Uterus (tissue), 4 donors: ENCODE results near the gene TRABD. TPM values are rescaled to one million over a fixed set of nuclear protein-coding genes. Genes with fewer than 3 reads are reported as not detected.

Experiments
- DNase-seq, 2 donors: peaks; one replicate each; pipeline ENCODE4 v3.0.0-alpha.2; 2019 to 2020
- H3K27ac ChIP-seq, 2 donors: fragments of 200-600 bp; sonication (generic); 1 replicate in 1 of 2; 2 replicates in 1 of 2; pipeline ENCODE4 v1.5.1; 2016 to 2018
- H3K27me3 ChIP-seq, 2 donors: fragments of 200-600 bp; sonication (generic); one replicate each; pipeline ENCODE4 v1.5.1; 2018 to 2019; ENCODE audit warnings: control low read depth in 1 of 2
- H3K36me3 ChIP-seq, 2 donors: fragments of 200-600 bp; sonication (generic); one replicate each; pipeline ENCODE4 v1.5.1; 2019; ENCODE audit warnings: control low read depth in 1 of 2
- H3K4me1 ChIP-seq, 2 donors: fragments of 200-600 bp; sonication (generic); one replicate each; pipeline ENCODE4 v1.5.1; 2018 to 2019; ENCODE audit warnings: control low read depth in 1 of 2
- H3K4me3 ChIP-seq, 2 donors: fragments of 200-600 bp; sonication (generic); 1 replicate in 1 of 2; 2 replicates in 1 of 2; pipeline ENCODE4 v1.5.1; 2018 to 2019; ENCODE audit warnings: mild to moderate bottlenecking in 1 of 2
- H3K9me3 ChIP-seq, 2 donors: fragments of 200-600 bp; sonication (generic); one replicate each; pipeline ENCODE4 v1.5.1; 2019; ENCODE audit warnings: control low read depth in 1 of 2
- POLR2A ChIP-seq, 2 donors: fragments of 450-650 bp; IDR thresholded peaks; one replicate each; pipeline ENCODE4 v1.6.1; 2016; ENCODE audit warnings: antibody characterized with exemption in 2 of 2, mild to moderate bottlenecking in 1 of 2, moderate library complexity in 1 of 2
- intact Hi-C: fragments of 100-400 bp; cut with DNase I; formaldehyde crosslinking; loops from one replicate; pipeline ENCODE4 v1.15.1; 2023; ENCODE audit warnings: low total_unique reads
- total RNA-seq, 4 donors: library from RNA; depleted of rRNA in 3 of 4; stranded (reverse); fragments of >200 nt in 3 of 4; gene quantifications; one replicate each; pipeline versions ENCODE4 v1.1.0 to v1.2.4, GENCODE V29; 2014 to 2023
- TF ChIP-seq, protein P1 (sequence below), 4 experiments: fragments of 200-600 bp in 2 of 4; fragments of 450-650 bp in 2 of 4; sonication (generic) in 2 of 4; IDR thresholded peaks; one replicate each; pipeline ENCODE4 v1.5.1; 2016 to 2019; ENCODE audit warnings: antibody characterized with exemption in 4 of 4, mild to moderate bottlenecking in 2 of 4, moderate library complexity in 1 of 4
- donor health status: DM: yes; HTN: yes; CAD: no.

Gene TRABD
- total RNA-seq, 4 donors from 2014 or later = 9.5 to 37.3 (median 15.0) TPM

DNA sequence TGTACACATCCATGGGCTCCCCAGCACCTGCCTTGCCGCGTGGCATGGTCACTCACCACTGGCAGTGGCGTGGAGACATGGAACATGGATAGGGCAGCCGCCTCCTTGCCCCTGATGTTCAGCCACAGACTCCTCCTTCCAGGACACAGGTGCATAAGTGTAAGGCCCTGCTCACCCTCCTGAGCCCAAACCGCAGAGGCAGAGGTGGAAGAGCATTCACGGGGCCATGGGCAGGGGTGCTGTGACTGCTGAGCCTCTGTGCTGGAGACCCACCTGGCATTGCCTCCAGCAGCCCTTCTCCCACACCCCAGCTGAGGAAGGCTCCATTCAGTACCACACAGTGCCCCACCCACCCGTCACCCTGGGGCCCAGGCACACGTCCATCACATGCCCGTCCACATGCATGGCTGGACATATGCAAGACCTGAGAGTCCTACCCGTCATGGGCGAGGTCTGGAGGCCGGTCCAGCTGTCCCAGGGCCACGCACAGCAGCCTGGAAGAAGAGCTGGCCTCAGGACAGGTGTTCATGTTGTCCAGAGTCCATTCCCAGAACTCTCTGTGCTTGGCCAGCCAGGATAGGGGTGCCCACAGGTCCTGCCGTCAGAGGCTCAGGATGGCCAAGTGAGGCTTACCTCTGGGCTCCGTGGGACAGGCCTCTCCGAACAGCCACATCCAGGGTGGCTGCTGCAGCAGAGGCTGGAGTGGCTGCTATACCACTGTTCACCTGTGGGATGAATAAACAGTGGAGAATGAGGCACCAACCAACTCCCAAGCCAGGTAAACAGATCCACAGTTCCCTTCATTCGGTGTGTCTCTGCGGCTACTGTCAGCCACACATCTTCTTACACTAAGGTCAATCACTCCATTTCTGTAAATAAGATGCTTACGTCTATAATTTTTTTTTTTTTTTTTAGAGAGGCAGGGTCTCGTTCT, 60.8 kb downstream of the TRABD start:
- Histone ChIP-seq H3K27me3 (no peaks in the 10 kb centered on the region), H3K27ac (peak overlapping the region in 1 of 2 donors; percentile 93), H3K36me3 (no peaks in the 10 kb centered on the region), H3K4me3 (no peak overlapping the region), H3K4me1 (peaks cover 9 to 48% of the 10 kb centered on the region in 2 donors), H3K9me3 (no peaks in the 10 kb centered on the region)
- intact Hi-C loops = no loop called here
- DNase-seq = no peak
- TF ChIP-seq, protein P1, sequence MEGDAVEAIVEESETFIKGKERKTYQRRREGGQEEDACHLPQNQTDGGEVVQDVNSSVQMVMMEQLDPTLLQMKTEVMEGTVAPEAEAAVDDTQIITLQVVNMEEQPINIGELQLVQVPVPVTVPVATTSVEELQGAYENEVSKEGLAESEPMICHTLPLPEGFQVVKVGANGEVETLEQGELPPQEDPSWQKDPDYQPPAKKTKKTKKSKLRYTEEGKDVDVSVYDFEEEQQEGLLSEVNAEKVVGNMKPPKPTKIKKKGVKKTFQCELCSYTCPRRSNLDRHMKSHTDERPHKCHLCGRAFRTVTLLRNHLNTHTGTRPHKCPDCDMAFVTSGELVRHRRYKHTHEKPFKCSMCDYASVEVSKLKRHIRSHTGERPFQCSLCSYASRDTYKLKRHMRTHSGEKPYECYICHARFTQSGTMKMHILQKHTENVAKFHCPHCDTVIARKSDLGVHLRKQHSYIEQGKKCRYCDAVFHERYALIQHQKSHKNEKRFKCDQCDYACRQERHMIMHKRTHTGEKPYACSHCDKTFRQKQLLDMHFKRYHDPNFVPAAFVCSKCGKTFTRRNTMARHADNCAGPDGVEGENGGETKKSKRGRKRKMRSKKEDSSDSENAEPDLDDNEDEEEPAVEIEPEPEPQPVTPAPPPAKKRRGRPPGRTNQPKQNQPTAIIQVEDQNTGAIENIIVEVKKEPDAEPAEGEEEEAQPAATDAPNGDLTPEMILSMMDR (IDR thresholded peaks at IDR 0.05) = no peak
- no peak for TF ChIP-seq POLR2A (IDR thresholded peaks at IDR 0.05)

GRCh38 chr22:50247748-50248147, 62.0 kb downstream of the TRABD start:
- Histone ChIP-seq H3K9me3 (no peaks in the 10 kb centered on the region), H3K27ac (no peak overlapping the region), H3K27me3 (no peaks in the 10 kb centered on the region), H3K4me3 (no peak overlapping the region), H3K36me3 (no peaks in the 10 kb centered on the region), H3K4me1 (peaks cover 6 to 36% of the 10 kb centered on the region in 2 donors)
- TF ChIP-seq, protein P1 (IDR thresholded peaks at IDR 0.05) = no peak
- TF ChIP-seq POLR2A (IDR thresholded peaks at IDR 0.05) = no peak
- intact Hi-C loops = no loop called here
- DNase-seq = no peak

DNA sequence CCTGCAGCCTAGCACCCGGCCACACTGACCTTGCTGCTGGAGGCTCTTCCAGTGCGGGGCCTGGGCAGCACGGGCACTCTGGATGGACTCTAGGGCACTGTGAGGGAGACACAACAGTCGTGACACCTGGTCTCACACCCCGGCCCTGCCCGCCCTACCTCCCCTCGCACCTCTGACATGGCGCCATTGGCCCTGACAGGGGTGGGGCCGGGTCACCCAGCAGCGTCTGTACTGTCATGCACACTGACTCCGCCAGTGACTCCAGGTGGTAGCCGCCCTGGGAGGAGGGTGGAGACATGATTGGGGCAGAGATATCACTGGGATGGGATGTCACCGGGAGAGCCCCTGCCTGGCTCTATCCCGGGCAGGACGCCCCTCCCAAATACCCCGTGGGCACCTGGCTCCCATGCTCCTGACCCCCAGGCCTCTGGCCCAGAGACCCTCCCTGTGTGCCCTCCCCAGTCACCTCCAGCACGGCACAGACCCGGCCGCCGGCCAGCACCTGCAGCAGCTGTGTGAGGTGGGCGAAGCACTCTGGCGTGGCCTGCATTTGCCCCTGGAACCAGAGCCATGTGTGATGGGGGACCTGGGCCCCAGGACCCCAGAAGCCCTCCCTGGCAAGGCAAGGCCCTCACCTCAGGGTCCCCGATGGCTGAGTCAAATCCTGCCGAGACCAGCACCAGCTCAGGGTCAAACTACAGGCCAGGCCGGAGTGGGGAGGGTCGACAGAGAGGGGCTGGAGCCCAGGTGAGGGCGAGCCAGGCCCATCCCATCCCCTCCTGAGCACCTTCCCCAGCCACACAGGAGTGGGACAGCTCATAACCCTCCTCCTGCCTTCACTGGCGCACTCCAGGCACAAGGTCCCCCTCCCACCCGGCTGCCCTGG, 62.7 kb downstream of the TRABD start:
- Histone ChIP-seq H3K4me3 (no peak overlapping the region), H3K27me3 (no peaks in the 10 kb centered on the region), H3K9me3 (no peaks in the 10 kb centered on the region), H3K27ac (no peak overlapping the region), H3K36me3 (no peaks in the 10 kb centered on the region), H3K4me1 (peaks cover 6 to 29% of the 10 kb centered on the region in 2 donors)
- no peak for DNase-seq
- TF ChIP-seq, protein P1 (IDR thresholded peaks at IDR 0.05) = no peak
- no peak for TF ChIP-seq POLR2A (IDR thresholded peaks at IDR 0.05)
- intact Hi-C loops = no loop called here

Other genes with a start within 250 kb of the TRABD start
- gene PIM3, start 225.1 kb upstream of the TRABD start, total RNA-seq = 100 to 1,000 TPM in 1 of 4 donors, 10 to 100 TPM in 3; 31.7 to 106 (median 53.6) TPM
- under 1 TPM in 2 of 4 donors, not detected in 2; 0.12 to 0.26 TPM for gene IL17REL, start 173.1 kb upstream of the TRABD start, total RNA-seq
- gene TTLL8, start 127.6 kb upstream of the TRABD start, total RNA-seq = not detected
- gene MLC1, start 100.5 kb upstream of the TRABD start, total RNA-seq = 1 to 10 TPM in 1 of 4 donors, under 1 TPM in 2, not detected in 1; 0.29 to 1.9 (median 0.40) TPM
- 1 to 10 TPM in 2 of 4 donors, not detected in 2; 1.8 to 3.4 TPM for gene MOV10L1, start 95.9 kb upstream of the TRABD start, total RNA-seq
- gene PANX2, start 15.2 kb upstream of the TRABD start, total RNA-seq = under 1 TPM in 2 of 4 donors, not detected in 2; 0.35 to 0.43 TPM
- 10 to 100 TPM in 2 of 4 donors, 1 to 10 TPM in 2; 1.5 to 22.1 (median 10.0) TPM for gene SELENOO, start 15.1 kb downstream of the TRABD start, total RNA-seq
- 10 to 100 TPM; 19.1 to 52.2 (median 40.7) TPM for gene TUBGCP6, start 59.1 kb downstream of the TRABD start, total RNA-seq
- gene HDAC10, start 65.4 kb downstream of the TRABD start, total RNA-seq = 10 to 100 TPM in 3 of 4 donors, 1 to 10 TPM in 1; 1.2 to 40.5 (median 20.6) TPM
- gene MAPK12, start 75.8 kb downstream of the TRABD start, total RNA-seq = 10 to 100 TPM; 10.3 to 41.4 (median 28.3) TPM
- 10 to 100 TPM in 3 of 4 donors, 1 to 10 TPM in 1; 7.9 to 39.5 (median 22.4) TPM for gene MAPK11, start 84.5 kb downstream of the TRABD start, total RNA-seq
- 100 to 1,000 TPM in 2 of 4 donors, 10 to 100 TPM in 2; 44.7 to 208 (median 126) TPM for gene PLXNB2, start 121.7 kb downstream of the TRABD start, total RNA-seq
- gene DENND6B, start 141.1 kb downstream of the TRABD start, total RNA-seq = 10 to 100 TPM in 1 of 4 donors, 1 to 10 TPM in 3; 2.9 to 15.5 (median 8.0) TPM
- 10 to 100 TPM; 42.4 to 73.1 (median 47.2) TPM for gene PPP6R2, start 157.4 kb downstream of the TRABD start, total RNA-seq